Naive thymus-derived CD4-positive, alpha-beta T cell (primary cell): ENCODE measurements around the gene AKAP11. TPM values are rescaled to one million over a fixed set of nuclear protein-coding genes. Genes with fewer than 3 reads are reported as not detected.
A peak's percentile ranks its signal among the peaks of the same experiment; 100 is the strongest.

Source experiments
- ATAC-seq: fragments of 150-1000 bp; cut with Tn5 transposase; 2 replicates; pipeline ENCODE4 v1.10.0; 2021; ENCODE audit warnings: mild to moderate bottlenecking, moderate library complexity
- CTCF ChIA-PET: fragments of 350-600 bp; sonication (Branson Sonifier 250); formaldehyde crosslinking; loops from one replicate; lab custom pipeline; 2021; ENCODE audit warnings: antibody characterized with exemption; lab: Charles Lee
- POLR2A ChIA-PET: fragments of 350-600 bp; sonication (Branson Sonifier 250); formaldehyde crosslinking; loops from one replicate; lab custom pipeline; 2021; ENCODE audit warnings: antibody characterized with exemption, inconsistent platforms; lab: Charles Lee
- DNase-seq, 9 donors: peaks; one replicate each; pipeline versions ENCODE4 v3.0.0 to v3.0.0-alpha.2; 2020 to 2022; ENCODE audit warnings: mixed read lengths in 1 of 9
- H3K27ac ChIP-seq: one replicate; pipeline ENCODE4 v1.7.0; 2013; ENCODE audit warnings: mild to moderate bottlenecking, low read depth, low read length, moderate library complexity
- H3K27me3 ChIP-seq, 2 donors: one replicate each; pipeline ENCODE4 v1.7.0; 2013; ENCODE audit warnings: low read length in 2 of 2, mild to moderate bottlenecking in 2 of 2, moderate library complexity in 2 of 2; ENCODE audit not compliant: control insufficient read depth in 2 of 2, insufficient read depth in 2 of 2
- H3K36me3 ChIP-seq, 3 experiments: 1 replicate in 2 of 3; 2 replicates in 1 of 3; pipeline ENCODE4 v1.7.0; 2013; ENCODE audit warnings: low read length in 3 of 3, mild to moderate bottlenecking in 3 of 3, moderate library complexity in 1 of 3; ENCODE audit not compliant: insufficient read depth in 3 of 3, control insufficient read depth in 2 of 3
- H3K4me1 ChIP-seq, 2 donors: one replicate each; pipeline ENCODE4 v1.7.0; 2013; ENCODE audit warnings: low read length in 2 of 2, mild to moderate bottlenecking in 2 of 2, moderate library complexity in 1 of 2; ENCODE audit not compliant: control insufficient read depth in 2 of 2, insufficient read depth in 2 of 2
- H3K4me3 ChIP-seq: 2 replicates; pipeline ENCODE4 v1.7.0; 2013; ENCODE audit warnings: mild to moderate bottlenecking, low read length
- H3K9me3 ChIP-seq, 3 experiments: 1 replicate in 2 of 3; 2 replicates in 1 of 3; pipeline ENCODE4 v1.7.0; 2013; ENCODE audit warnings: low read length in 3 of 3; ENCODE audit not compliant: control insufficient read depth in 2 of 3
- H3K27ac Mint-ChIP-seq, 9 donors: one replicate each; pipeline ENCODE4 v1.8.0; 2020 to 2022; ENCODE audit warnings: mixed read lengths in 9 of 9, mild to moderate bottlenecking in 8 of 9, moderate library complexity in 5 of 9, inconsistent platforms in 2 of 9
- H3K27me3 Mint-ChIP-seq, 5 donors: one replicate each; pipeline ENCODE4 v1.8.0; 2021 to 2022; ENCODE audit warnings: mixed read lengths in 5 of 5, mild to moderate bottlenecking in 1 of 5
- H3K36me3 Mint-ChIP-seq, 5 donors: one replicate each; pipeline ENCODE4 v1.8.0; 2020 to 2022; ENCODE audit warnings: mixed read lengths in 5 of 5, mild to moderate bottlenecking in 3 of 5, inconsistent platforms in 1 of 5
- H3K4me1 Mint-ChIP-seq, 7 donors: one replicate each; pipeline ENCODE4 v1.8.0; 2020 to 2022; ENCODE audit warnings: mixed read lengths in 7 of 7, mild to moderate bottlenecking in 3 of 7, inconsistent platforms in 1 of 7
- H3K4me3 Mint-ChIP-seq, 10 donors: one replicate each; pipeline ENCODE4 v1.8.0; 2020 to 2022; ENCODE audit warnings: mild to moderate bottlenecking in 10 of 10, mixed read lengths in 10 of 10, moderate library complexity in 6 of 10, inconsistent platforms in 2 of 10
- H3K9me3 Mint-ChIP-seq, 11 donors: one replicate each; pipeline ENCODE4 v1.8.0; 2020 to 2022; ENCODE audit warnings: mixed read lengths in 11 of 11, mild to moderate bottlenecking in 4 of 11, inconsistent platforms in 1 of 11, moderate library complexity in 1 of 11
- intact Hi-C, 2 donors: fragments of 100-400 bp; cut with micrococcal nuclease; formaldehyde crosslinking; loops; one replicate each; pipeline ENCODE4 v1.15.1; 2023
- polyA plus RNA-seq, 2 donors: library from polyadenylated mRNA; unstranded; fragments of 300-500 nt; fragmentation: Illumina TruSeq; gene quantifications; one replicate each; pipeline ENCODE4 v1.2.3, GENCODE V29; 2021
- total RNA-seq, 6 experiments: library from RNA in 5 of 6; stranded (reverse) in 5 of 6; gene quantifications; 1 replicate in 5 of 6; 2 replicates in 1 of 6; pipeline ENCODE4 v1.2.3 and lab custom pipeline; 2021 to 2026

Gene AKAP11
- total and polyA plus RNA-seq, 7 experiments from 2014 or later, result 2.6 to 42.1 (median 23.5) TPM

DNA sequence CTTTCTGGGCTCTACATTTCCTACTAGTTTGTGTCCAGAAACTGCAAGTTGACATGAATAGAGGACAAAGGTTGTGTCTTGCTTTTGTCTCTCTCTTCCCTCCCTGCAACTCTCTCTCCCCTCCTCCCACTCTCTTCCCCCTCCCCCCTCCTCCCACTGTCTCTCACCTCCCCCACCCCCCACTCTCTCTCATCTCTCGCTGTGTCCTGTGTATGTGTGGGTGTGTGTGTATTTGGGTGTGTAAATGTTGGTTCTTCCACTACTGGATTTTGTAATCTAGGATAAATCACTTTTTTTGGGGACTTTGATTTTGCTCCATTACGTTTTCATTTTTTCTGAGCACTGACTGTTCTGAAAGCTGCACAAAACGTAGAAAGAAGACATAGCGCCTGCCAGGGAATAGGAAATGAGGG lies 48.4 kb downstream of the AKAP11 start:
- DNase-seq, result no peak
- Histone ChIP-seq H3K4me3 (no peak overlapping the region), H3K9me3 (no peaks in the 10 kb centered on the region), H3K36me3 (peaks cover 0 to 6% (median 0%) of the 10 kb centered on the region in 3 experiments), H3K4me1 (peaks cover 0 to 4% of the 10 kb centered on the region in 2 donors), H3K27ac (no peak overlapping the region), H3K27me3 (no peaks in the 10 kb centered on the region)
- POLR2A ChIA-PET, result interaction anchor here (0.7 kb wide), 1 partner anchor 28 kb away, joined by 3 read pairs; no protein-coding TSS in a partner anchor
- Mint-ChIP-seq H3K9me3 (no peaks in the 10 kb centered on the region), H3K4me1 (peaks cover 11 to 31% (median 21%) of the 10 kb centered on the region in 7 donors), H3K27me3 (no peaks in the 10 kb centered on the region), H3K4me3 (peak overlapping the region in 1 of 10 donors; percentile 39), H3K36me3 (peaks cover 0 to 32% (median 15%) of the 10 kb centered on the region in 5 donors), H3K27ac (peak overlapping the region in 5 of 9 donors; percentile 7 to 89 (median 56))
- intact Hi-C loops, result loop anchor here in 1 of 2 donors (5.0 kb wide), 1 partner anchor 37 kb away; no protein-coding TSS in a partner anchor
- CTCF ChIA-PET, result no interaction called here
- ATAC-seq, result no peak

DNA sequence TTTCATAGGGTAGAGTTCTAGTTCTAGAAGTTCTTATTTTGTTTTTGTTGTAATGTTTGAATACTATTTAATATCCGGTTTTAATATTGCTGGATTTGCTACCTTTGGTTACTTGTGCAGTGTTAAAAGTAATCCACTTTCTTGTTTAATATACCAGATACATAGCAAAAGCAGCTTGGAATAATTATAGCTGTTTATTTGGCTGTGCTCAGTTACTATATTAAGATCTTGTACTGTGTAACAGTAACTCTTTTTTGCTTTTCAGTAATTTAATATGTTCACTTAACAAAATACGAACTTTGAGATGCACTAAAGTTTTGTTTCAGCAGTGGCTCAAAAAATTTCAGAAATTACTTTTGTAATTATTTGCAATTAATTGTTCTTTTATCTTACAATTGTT lies 50.9 kb downstream of the AKAP11 start:
- H3K36me3 Mint-ChIP-seq, result peaks cover 0 to 20% (median 8%) of the 10 kb centered on the region in 5 donors
- intact Hi-C loops, result loop anchor here in 1 of 2 donors (5.0 kb wide), 1 partner anchor 34 kb away; no protein-coding TSS in a partner anchor
- no peak overlapping the region for H3K4me3 Mint-ChIP-seq
- H3K27me3 Mint-ChIP-seq, result no peaks in the 10 kb centered on the region
- Histone ChIP-seq H3K4me1 (peaks cover 0 to 4% of the 10 kb centered on the region in 2 donors), H3K4me3 (no peak overlapping the region), H3K36me3 (peaks cover 0 to 2% (median 0%) of the 10 kb centered on the region in 3 experiments), H3K27me3 (no peaks in the 10 kb centered on the region), H3K9me3 (no peaks in the 10 kb centered on the region), H3K27ac (no peak overlapping the region)
- CTCF ChIA-PET, result no interaction called here
- H3K27ac Mint-ChIP-seq, result no peak overlapping the region
- no peaks in the 10 kb centered on the region for H3K9me3 Mint-ChIP-seq
- ATAC-seq (no peak), DNase-seq (no peak)
- peaks cover 11 to 37% (median 21%) of the 10 kb centered on the region in 7 donors for H3K4me1 Mint-ChIP-seq
- POLR2A ChIA-PET, result no interaction called here

- Histone ChIP-seq H3K27me3 (no peaks in the 10 kb centered on the region), H3K9me3 (no peaks in the 10 kb centered on the region), H3K36me3 (no peaks in the 10 kb centered on the region), H3K4me1 (peaks cover 9 to 11% of the 10 kb centered on the region in 2 donors), H3K4me3 (no peak overlapping the region), H3K27ac (no peak overlapping the region)
- ChIA-PET POLR2A (no interaction called here), CTCF (no interaction called here)
- H3K36me3 Mint-ChIP-seq, result peaks cover 0 to 17% (median 4%) of the 10 kb centered on the region in 5 donors
- ATAC-seq, result no peak
- no peaks in the 10 kb centered on the region for H3K27me3 Mint-ChIP-seq
- intact Hi-C loops, result loop anchor here in 1 of 2 donors (5.0 kb wide), 1 partner anchor 33 kb away; no protein-coding TSS in a partner anchor
- H3K4me3 Mint-ChIP-seq, result no peak overlapping the region
- peaks cover 11 to 41% (median 22%) of the 10 kb centered on the region in 7 donors for H3K4me1 Mint-ChIP-seq
- H3K9me3 Mint-ChIP-seq, result peaks cover 0 to 1% (median 0%) of the 10 kb centered on the region in 11 donors
- H3K27ac Mint-ChIP-seq, result peak overlapping the region in 3 of 9 donors; percentile 4 to 65 (median 23)
- DNase-seq, result no peak
Observed at GRCh38 chr13:42324704-42325103, 52.8 kb downstream of the AKAP11 start.

DNA sequence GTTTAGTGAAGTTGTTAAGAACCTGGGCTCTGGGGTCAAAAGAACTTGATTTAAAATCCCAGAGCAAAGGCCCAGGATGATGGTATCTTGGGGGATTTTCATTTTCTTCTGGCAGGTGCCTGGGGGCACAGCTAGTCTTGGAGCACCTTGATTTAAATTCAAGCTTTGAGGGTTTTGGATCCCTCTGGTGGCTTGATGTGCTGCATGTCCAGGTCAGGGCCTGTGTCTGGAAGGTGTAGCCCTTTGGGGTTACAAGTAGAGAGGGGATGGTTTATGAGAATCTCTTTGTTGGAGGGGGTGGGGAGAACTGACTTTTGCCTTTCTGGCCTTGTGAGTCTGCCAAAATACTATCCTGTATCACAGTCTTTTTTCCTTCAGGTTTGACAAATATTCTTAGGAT lies 55.8 kb downstream of the AKAP11 start:
- Mint-ChIP-seq H3K9me3 (peaks cover 0 to 5% (median 0%) of the 10 kb centered on the region in 11 donors), H3K27me3 (no peaks in the 10 kb centered on the region), H3K27ac (peak overlapping the region in 4 of 9 donors; percentile 22 to 70 (median 48)), H3K4me3 (peak overlapping the region in 1 of 10 donors; percentile 42), H3K36me3 (peaks cover 0 to 16% (median 0%) of the 10 kb centered on the region in 5 donors), H3K4me1 (peaks cover 13 to 44% (median 24%) of the 10 kb centered on the region in 7 donors)
- DNase-seq, result no peak
- ChIA-PET POLR2A (interaction anchor here (1.3 kb wide), 1 partner anchor 9 kb away, joined by 3 read pairs; no protein-coding TSS in a partner anchor), CTCF (no interaction called here)
- no peak for ATAC-seq
- intact Hi-C loops, result loop anchor here in 1 of 2 donors (2.0 kb wide), 3 partner anchors 49 to 65 kb away; no protein-coding TSS in a partner anchor
- Histone ChIP-seq H3K27ac (no peak overlapping the region), H3K36me3 (no peaks in the 10 kb centered on the region), H3K27me3 (no peaks in the 10 kb centered on the region), H3K4me3 (no peak overlapping the region), H3K9me3 (no peaks in the 10 kb centered on the region), H3K4me1 (peaks cover 9 to 11% of the 10 kb centered on the region in 2 donors)

GRCh38 chr13:42328672-42329071 lies 56.7 kb downstream of the AKAP11 start:
- Histone ChIP-seq H3K36me3 (no peaks in the 10 kb centered on the region), H3K9me3 (no peaks in the 10 kb centered on the region), H3K27ac (no peak overlapping the region), H3K4me1 (peaks cover 9 to 11% of the 10 kb centered on the region in 2 donors), H3K27me3 (no peaks in the 10 kb centered on the region), H3K4me3 (no peak overlapping the region)
- intact Hi-C loops, result loop anchor here in 1 of 2 donors (2.0 kb wide), 2 partner anchors 48 to 64 kb away; no protein-coding TSS in a partner anchor
- DNase-seq (peak in 1 of 9 donors; percentile 26), ATAC-seq (no peak)
- Mint-ChIP-seq H3K27ac (peak overlapping the region; percentile 55 to 88 (median 78)), H3K36me3 (peaks cover 0 to 16% (median 0%) of the 10 kb centered on the region in 5 donors), H3K4me3 (peak overlapping the region in 9 of 10 donors; percentile 9 to 70 (median 49)), H3K4me1 (peaks cover 13 to 44% (median 24%) of the 10 kb centered on the region in 7 donors), H3K27me3 (no peaks in the 10 kb centered on the region), H3K9me3 (peaks cover 0 to 5% (median 0%) of the 10 kb centered on the region in 11 donors)
- POLR2A ChIA-PET, result interaction anchor here (1.3 kb wide), 1 partner anchor 9 kb away, joined by 3 read pairs; no protein-coding TSS in a partner anchor
- CTCF ChIA-PET, result no interaction called here

DNA sequence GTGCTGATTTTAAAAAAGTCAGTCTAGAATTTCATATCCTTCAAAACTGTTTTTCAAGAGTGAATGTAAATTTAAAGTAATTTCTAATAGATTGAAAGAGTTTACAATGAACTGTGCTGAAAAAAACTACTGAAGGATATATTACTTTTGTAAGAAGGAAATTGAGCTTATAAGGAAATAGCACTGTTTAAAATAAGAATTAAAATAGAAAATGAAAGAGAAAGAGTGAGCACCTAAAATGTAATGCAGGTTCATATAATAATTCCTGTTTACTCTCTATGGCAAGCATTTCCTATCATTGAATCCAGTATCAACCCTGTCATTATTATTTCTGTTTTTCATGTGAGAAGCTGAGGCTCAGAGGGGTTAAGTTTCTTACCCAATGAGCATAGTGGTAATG lies 57.3 kb downstream of the AKAP11 start:
- CTCF ChIA-PET, result no interaction called here
- H3K27ac ChIP-seq, result no peak overlapping the region
- H3K27me3 ChIP-seq, result no peaks in the 10 kb centered on the region
- no peaks in the 10 kb centered on the region for H3K9me3 ChIP-seq
- H3K36me3 Mint-ChIP-seq, result peaks cover 0 to 16% (median 0%) of the 10 kb centered on the region in 5 donors
- no peaks in the 10 kb centered on the region for H3K27me3 Mint-ChIP-seq
- H3K9me3 Mint-ChIP-seq, result peaks cover 0 to 5% (median 0%) of the 10 kb centered on the region in 11 donors
- intact Hi-C loops, result loop anchor here in 1 of 2 donors (2.0 kb wide), 2 partner anchors 48 to 64 kb away; no protein-coding TSS in a partner anchor
- no peaks in the 10 kb centered on the region for H3K36me3 ChIP-seq
- H3K27ac Mint-ChIP-seq, result peak overlapping the region; percentile 59 to 88 (median 78)
- H3K4me1 Mint-ChIP-seq, result peaks cover 14 to 48% (median 29%) of the 10 kb centered on the region in 7 donors
- H3K4me1 ChIP-seq, result peaks cover 9 to 14% of the 10 kb centered on the region in 2 donors
- no peak overlapping the region for H3K4me3 ChIP-seq
- H3K4me3 Mint-ChIP-seq, result peak overlapping the region in 8 of 10 donors; percentile 9 to 70 (median 48)
- POLR2A ChIA-PET, result no interaction called here
- no peak for DNase-seq
- no peak for ATAC-seq
